Measurements from ENCODE around the gene ABHD12B.

The ABHD12B gene, protein sequence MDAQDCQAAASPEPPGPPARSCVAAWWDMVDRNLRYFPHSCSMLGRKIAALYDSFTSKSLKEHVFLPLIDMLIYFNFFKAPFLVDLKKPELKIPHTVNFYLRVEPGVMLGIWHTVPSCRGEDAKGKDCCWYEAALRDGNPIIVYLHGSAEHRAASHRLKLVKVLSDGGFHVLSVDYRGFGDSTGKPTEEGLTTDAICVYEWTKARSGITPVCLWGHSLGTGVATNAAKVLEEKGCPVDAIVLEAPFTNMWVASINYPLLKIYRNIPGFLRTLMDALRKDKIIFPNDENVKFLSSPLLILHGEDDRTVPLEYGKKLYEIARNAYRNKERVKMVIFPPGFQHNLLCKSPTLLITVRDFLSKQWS

DNA sequence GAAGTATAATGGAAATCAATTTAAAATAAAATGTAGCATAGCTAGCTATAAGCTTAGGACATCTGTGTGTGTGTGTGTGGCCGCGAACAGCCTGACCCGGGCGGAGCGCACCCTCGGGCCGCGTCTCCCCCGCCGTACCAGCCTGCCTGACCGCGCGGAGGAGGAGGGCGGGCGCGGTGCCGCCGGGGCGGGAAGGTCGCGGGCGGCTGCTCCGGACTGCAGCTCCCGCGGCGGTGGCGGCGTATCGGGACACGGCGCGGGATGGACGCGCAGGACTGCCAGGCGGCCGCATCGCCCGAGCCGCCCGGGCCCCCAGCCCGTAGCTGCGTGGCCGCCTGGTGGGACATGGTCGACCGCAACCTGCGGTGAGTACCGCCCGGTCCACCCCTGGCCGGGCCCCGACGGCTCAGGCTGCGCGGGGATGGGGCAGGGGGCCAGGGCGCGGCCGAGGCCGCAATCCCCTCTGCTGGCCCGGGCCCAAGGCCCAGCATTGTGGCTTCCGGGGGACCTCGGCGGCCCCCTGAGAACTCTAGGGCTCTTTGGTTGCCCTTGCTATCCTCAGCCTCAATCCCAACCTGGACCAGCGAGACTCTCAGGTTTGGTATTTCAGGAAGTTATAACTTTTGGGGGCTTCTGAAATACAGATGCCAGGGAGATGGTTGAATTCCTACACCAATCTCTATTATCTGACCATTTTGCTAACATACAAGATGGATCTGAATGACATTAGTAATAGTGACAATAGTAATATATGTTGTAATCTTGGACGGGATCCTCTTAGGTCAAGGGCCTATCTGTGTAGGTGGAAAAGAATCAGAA is at the start of gene ABHD12B:
TSS of gene ABHD12B (plus strand) at position 140 of the 819 bp plus-strand sequence. CDS start at position 262, 122 bp downstream.
- DNase-seq: no peak

GRCh38 chr14:50822501-50823042 is 49.3 kb upstream of the ABHD12B start:
- DNase-seq: no peak

DNA sequence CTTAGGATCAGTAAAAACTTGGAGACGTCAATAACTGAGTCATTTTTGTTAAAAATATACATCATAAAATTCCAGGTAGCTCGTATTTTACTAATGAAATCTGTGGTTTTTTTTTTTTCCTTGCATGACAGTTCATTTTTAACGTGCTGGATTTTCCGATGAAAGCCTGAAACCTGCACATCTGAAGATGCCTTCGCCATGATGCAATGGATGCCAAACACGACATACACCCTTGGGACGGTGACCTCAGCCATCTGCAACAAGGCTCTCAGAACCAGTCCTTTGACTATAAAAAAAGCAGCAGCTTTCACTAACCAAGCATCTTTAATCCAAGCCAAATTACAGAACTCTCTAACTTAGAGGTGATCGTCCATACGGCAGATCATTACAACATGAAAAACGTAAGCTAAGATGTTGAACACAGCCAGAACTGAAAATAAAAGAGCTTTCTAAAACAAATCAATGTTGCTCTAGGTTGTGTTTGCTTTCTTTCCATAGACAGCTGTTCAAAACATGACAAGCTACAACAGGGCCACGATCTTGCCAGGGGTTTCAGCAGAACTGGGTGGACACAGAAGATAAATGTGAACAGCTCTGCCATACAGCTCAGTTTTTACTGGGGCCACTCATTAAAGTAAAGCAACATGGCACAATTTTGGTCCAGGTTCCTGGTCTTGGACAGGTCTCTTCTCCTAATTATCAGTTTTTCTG is 48.6 kb upstream of the ABHD12B start:
- no peak for DNase-seq

GRCh38 chr14:50823762-50824636 is 47.9 kb upstream of the ABHD12B start:
- DNase-seq: no peak

DNA sequence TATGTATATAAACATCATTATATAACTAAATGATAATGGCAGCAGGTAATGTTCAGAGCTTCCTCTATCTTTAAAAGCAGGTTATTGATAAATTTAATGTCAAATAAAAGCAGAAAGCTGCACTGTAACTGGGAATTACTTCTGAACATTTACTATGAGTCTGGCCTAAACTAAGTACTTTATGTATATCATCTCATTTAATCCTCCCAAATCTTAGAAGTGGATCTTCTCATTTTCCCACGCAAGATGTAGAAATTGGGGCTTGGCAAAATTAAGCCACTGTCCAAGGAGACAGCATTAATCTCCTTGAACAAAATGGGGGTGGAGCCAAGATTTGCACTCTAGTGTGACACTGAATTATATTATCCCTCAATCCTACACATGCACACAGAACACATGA is 46.5 kb upstream of the ABHD12B start:
- DNase-seq: no peak

GRCh38 chr14:50826681-50827080 is 45.2 kb upstream of the ABHD12B start:
- DNase-seq: no peak

DNA sequence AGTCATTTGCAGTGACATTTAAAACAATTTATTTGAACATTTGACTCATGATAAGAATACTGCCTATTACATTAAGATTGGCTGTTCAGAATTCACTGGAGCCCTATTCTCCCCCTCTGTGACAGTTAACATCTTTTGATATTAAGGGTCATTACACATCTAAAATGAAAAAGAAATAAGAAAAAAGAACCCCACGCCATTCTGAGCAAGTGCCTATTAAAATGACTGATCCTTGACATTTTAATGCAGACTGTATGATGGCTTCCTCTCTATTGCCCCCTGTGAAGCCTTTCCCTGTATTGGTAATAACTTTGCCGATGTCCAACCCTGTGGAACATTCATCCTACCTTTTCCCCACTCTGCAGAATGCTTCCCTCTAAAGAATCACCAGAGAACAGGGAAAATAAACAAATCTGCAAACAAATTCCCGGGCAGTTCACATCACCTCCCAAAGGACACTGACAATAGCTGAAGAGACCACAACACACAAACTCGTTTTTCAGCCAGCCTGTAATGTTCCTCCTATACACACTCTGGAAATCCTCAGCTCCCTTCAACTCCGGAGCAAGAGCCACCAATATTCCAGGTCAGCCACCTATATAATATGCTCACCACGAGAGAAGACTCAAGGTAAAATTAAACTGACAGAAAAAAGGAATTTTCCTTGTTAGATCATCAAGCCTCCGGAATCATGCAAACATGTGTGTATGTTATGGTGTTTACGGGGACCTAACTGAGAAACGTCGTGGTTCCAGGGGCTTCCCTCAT is 42.9 kb upstream of the ABHD12B start:
- no peak for DNase-seq

- no peak for DNase-seq
These were observed 42.3 kb upstream of the ABHD12B start for GRCh38 chr14:50829489-50830043.

- peak in 1 of 2 experiments; percentile 38 for DNase-seq
These were observed 41.6 kb upstream of the ABHD12B start for GRCh38 chr14:50830044-50830931.

- peak; percentile 56 to 79 for DNase-seq
These were observed 40.7 kb upstream of the ABHD12B start, which contains the start of gene NIN for GRCh38 chr14:50830932-50831725. TSS of gene NIN (minus strand) at chr14:50831162. CDS start at chr14:50822056, 9,106 bp downstream.

GRCh38 chr14:50831726-50832168 is 40.1 kb upstream of the ABHD12B start:
- DNase-seq: no peak

- no peak for DNase-seq
These were observed 38.8 kb upstream of the ABHD12B start for GRCh38 chr14:50832935-50833630.

GRCh38 chr14:50834802-50835276 is 37.0 kb upstream of the ABHD12B start:
- no peak for DNase-seq

GRCh38 chr14:50835280-50835679 is 36.6 kb upstream of the ABHD12B start:
- DNase-seq: no peak

GRCh38 chr14:50836515-50836914 is 35.3 kb upstream of the ABHD12B start:
- no peak for DNase-seq

GRCh38 chr14:50837271-50837670 is 34.6 kb upstream of the ABHD12B start:
- no peak for DNase-seq

DNA sequence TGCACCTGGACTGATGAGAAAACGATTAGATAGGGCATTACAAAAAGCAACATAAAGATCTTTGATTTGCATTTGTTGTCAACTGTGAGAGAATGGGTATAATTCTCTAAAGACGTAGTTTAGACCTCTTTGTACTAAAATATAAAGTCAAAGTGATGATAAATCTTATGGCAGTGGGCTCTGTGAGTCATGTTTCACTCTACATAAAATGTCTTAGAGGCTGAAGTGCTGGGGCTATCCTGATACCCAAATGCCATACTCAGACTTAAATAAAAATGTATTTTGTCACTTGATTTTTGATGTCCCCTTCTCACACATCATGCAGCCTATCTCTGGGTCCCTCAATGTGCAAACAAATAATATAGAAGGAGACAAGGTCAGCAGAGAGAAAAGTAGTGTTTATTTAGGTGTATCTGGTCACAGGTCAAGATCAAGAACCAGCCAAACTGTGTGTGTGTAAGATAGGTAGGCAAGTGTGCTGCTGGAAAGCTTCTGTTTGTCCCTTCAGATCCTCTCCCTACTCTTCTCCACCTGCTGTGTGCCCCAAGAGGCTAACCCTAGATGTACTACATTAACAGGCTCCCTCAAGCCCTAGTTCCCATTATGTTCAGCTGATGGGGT is 33.9 kb upstream of the ABHD12B start:
- no peak for DNase-seq

All from NCI-H187 (cell line).